H9 (cell line): ENCODE results near the gene SUSD2. TPM values are rescaled to one million over a fixed set of nuclear protein-coding genes. Genes with fewer than 3 reads are reported as not detected.

ENCODE experiments used
- DNase-seq: peaks from one replicate; pipeline ENCODE4 v3.0.0-alpha.2; 2017
- H2AFZ ChIP-seq: one replicate; pipeline ENCODE4 v1.6.1; 2013; ENCODE audit warnings: mild to moderate bottlenecking, low read length, control low read depth, moderate library complexity
- H2AK5ac ChIP-seq: 2 replicates; pipeline ENCODE4 v1.6.1; 2013; ENCODE audit warnings: low read length, control low read depth, mixed read lengths; ENCODE audit not compliant: insufficient read length
- H2BK120ac ChIP-seq: one replicate; pipeline ENCODE4 v1.6.1; 2013; ENCODE audit warnings: low read depth, mild to moderate bottlenecking, low read length, control low read depth, inconsistent platforms; ENCODE audit not compliant: poor library complexity, severe bottlenecking
- H2BK12ac ChIP-seq: 2 replicates; pipeline ENCODE4 v1.6.1; 2013; ENCODE audit warnings: low read length, control low read depth, mixed read lengths, low read depth; ENCODE audit not compliant: insufficient read length
- H2BK15ac ChIP-seq: 2 replicates; pipeline ENCODE4 v1.6.1; 2013; ENCODE audit warnings: low read depth, low read length, control low read depth
- H2BK20ac ChIP-seq: one replicate; pipeline ENCODE4 v1.6.1; 2013; ENCODE audit warnings: low read depth, mild to moderate bottlenecking, low read length, control low read depth, inconsistent platforms; ENCODE audit not compliant: poor library complexity, severe bottlenecking
- H2BK5ac ChIP-seq: 2 replicates; pipeline ENCODE4 v1.6.1; 2013; ENCODE audit warnings: low read length, control low read depth, mixed read lengths; ENCODE audit not compliant: insufficient read length
- H3K14ac ChIP-seq: 2 replicates; pipeline ENCODE4 v1.6.1; 2013; ENCODE audit warnings: low read length, control low read depth; ENCODE audit not compliant: insufficient read depth
- H3K18ac ChIP-seq: 2 replicates; pipeline ENCODE4 v1.6.1; 2013; ENCODE audit warnings: low read depth, mild to moderate bottlenecking, mixed read lengths, low read length, control low read depth; ENCODE audit not compliant: insufficient read length
- H3K23ac ChIP-seq: 2 replicates; pipeline ENCODE4 v1.6.1; 2013; ENCODE audit warnings: low read length, control low read depth, mixed read lengths, low read depth; ENCODE audit not compliant: insufficient read length
- H3K23me2 ChIP-seq: 2 replicates; pipeline ENCODE4 v1.6.1; 2013; ENCODE audit warnings: low read depth, mild to moderate bottlenecking, mixed read lengths, low read length, control low read depth; ENCODE audit not compliant: insufficient read length, poor library complexity, severe bottlenecking
- H3K27ac ChIP-seq: 2 replicates; pipeline ENCODE4 v1.5.1; 2013; ENCODE audit warnings: low read length, control low read depth, mixed read lengths, low read depth; ENCODE audit not compliant: insufficient read length
- H3K27me3 ChIP-seq: 2 replicates; pipeline ENCODE4 v1.6.1; 2013; ENCODE audit warnings: low read length, control low read depth, inconsistent platforms; ENCODE audit not compliant: insufficient read depth
- H3K4ac ChIP-seq: 2 replicates; pipeline ENCODE4 v1.6.1; 2013; ENCODE audit warnings: low read depth, mild to moderate bottlenecking, control low read depth, inconsistent platforms, low read length, moderate library complexity
- H3K4me1 ChIP-seq: 2 replicates; pipeline ENCODE4 v1.6.1; 2013; ENCODE audit warnings: low read length, control low read depth, inconsistent platforms; ENCODE audit not compliant: insufficient read depth
- H3K4me2 ChIP-seq: 2 replicates; pipeline ENCODE4 v1.6.1; 2013; ENCODE audit warnings: low read length, control low read depth, mixed read lengths; ENCODE audit not compliant: insufficient read length, insufficient read depth
- H3K56ac ChIP-seq: 2 replicates; pipeline ENCODE4 v1.6.1; 2013; ENCODE audit warnings: low read depth, mild to moderate bottlenecking, mixed read lengths, low read length, control low read depth; ENCODE audit not compliant: insufficient read length
- H3K79me1 ChIP-seq: 2 replicates; pipeline ENCODE4 v1.6.1; 2013; ENCODE audit warnings: low read depth, mild to moderate bottlenecking, moderate library complexity, low read length, control low read depth, inconsistent platforms; ENCODE audit not compliant: insufficient read depth, poor library complexity, severe bottlenecking
- H3K79me2 ChIP-seq: 2 replicates; pipeline ENCODE4 v1.6.1; 2013; ENCODE audit warnings: low read length, control low read depth, inconsistent platforms; ENCODE audit not compliant: insufficient read depth
- H3K9ac ChIP-seq: 2 replicates; pipeline ENCODE4 v1.6.1; 2013; ENCODE audit warnings: low read length, control low read depth, mixed read lengths; ENCODE audit not compliant: insufficient read length; ENCODE audit errors: extremely low read depth
- H3K9me3 ChIP-seq: one replicate; pipeline ENCODE4 v1.6.1; 2013; ENCODE audit warnings: low read depth, low read length, inconsistent platforms; ENCODE audit not compliant: control insufficient read depth
- H3T11ph ChIP-seq: one replicate; pipeline ENCODE4 v1.6.1; 2013; ENCODE audit warnings: mild to moderate bottlenecking, low read length, control low read depth, inconsistent platforms
- H4K20me1 ChIP-seq: one replicate; pipeline ENCODE4 v1.6.1; 2013; ENCODE audit not compliant: control insufficient read depth, insufficient read length, insufficient read depth
- H4K5ac ChIP-seq: 2 replicates; pipeline ENCODE4 v1.6.1; 2013; ENCODE audit warnings: low read depth, mild to moderate bottlenecking, mixed read lengths, low read length, control low read depth; ENCODE audit not compliant: insufficient read length
- H4K8ac ChIP-seq: replicated peaks from 2 replicates; pipeline ENCODE4 v1.6.1; 2013; ENCODE audit warnings: low read length, control low read depth, mixed read lengths, low read depth; ENCODE audit not compliant: insufficient read length
- H4K91ac ChIP-seq: 2 replicates; pipeline ENCODE4 v1.6.1; 2013; ENCODE audit warnings: low read depth, mild to moderate bottlenecking, moderate library complexity, mixed read lengths, low read length, control low read depth; ENCODE audit not compliant: insufficient read length
- H3K27ac Mint-ChIP-seq, 3 experiments: 2 replicates in 2 of 3; 3 replicates in 1 of 3; pipeline ENCODE4 v1.8.0; 2020 to 2021; ENCODE audit warnings: mixed read lengths in 3 of 3, mild to moderate bottlenecking in 1 of 3, moderate library complexity in 1 of 3
- H3K27me3 Mint-ChIP-seq: 2 replicates; pipeline ENCODE4 v1.8.0; 2021; ENCODE audit warnings: low read depth, mild to moderate bottlenecking, moderate library complexity, mixed read lengths
- H3K36me3 Mint-ChIP-seq, 3 experiments: 2 replicates in 2 of 3; 3 replicates in 1 of 3; pipeline ENCODE4 v1.8.0; 2020 to 2021; ENCODE audit warnings: low read depth in 3 of 3, mixed read lengths in 3 of 3; ENCODE audit not compliant: insufficient read depth in 1 of 3
- H3K4me1 Mint-ChIP-seq, 2 experiments: 2 replicates each; pipeline ENCODE4 v1.8.0; 2020; ENCODE audit warnings: mixed read lengths in 2 of 2
- H3K4me3 Mint-ChIP-seq, 2 experiments: 2 replicates in 1 of 2; 3 replicates in 1 of 2; pipeline ENCODE4 v1.8.0; 2020 to 2021; ENCODE audit warnings: mild to moderate bottlenecking in 2 of 2, mixed read lengths in 2 of 2, moderate library complexity in 1 of 2
- H3K9me3 Mint-ChIP-seq, 2 experiments: 2 replicates in 1 of 2; 3 replicates in 1 of 2; pipeline ENCODE4 v1.8.0; 2020; ENCODE audit warnings: mild to moderate bottlenecking in 2 of 2, mixed read lengths in 2 of 2, moderate library complexity in 1 of 2
- CTCF ChIP-seq: fragments of 200-600 bp; sonication (generic); conservative IDR thresholded peaks from 3 replicates; pipeline ENCODE4 v1.8.0; 2021; ENCODE audit warnings: antibody characterized with exemption, mild to moderate bottlenecking
- WGBS: extraction: QIAGEN DNeasy Blood & Tissue Kit; methylation state at CpG from one replicate; pipeline ENCODE4 v1.1.7; 2013; ENCODE audit warnings: missing lambda C conversion rate, low lambda C conversion rate, mixed read lengths; ENCODE audit not compliant: insufficient read length; ENCODE audit errors: extremely low coverage; 5-methylcytosine and 5-hydroxymethylcytosine counted together
- total RNA-seq: library from RNA; stranded (reverse); gene quantifications from 2 replicates; pipeline ENCODE4 v1.2.1, GENCODE V29; 2021

Gene SUSD2
- total RNA-seq, 1 experiment from 2014 or later = 4.2 TPM

GRCh38 chr22:24140357-24140756 lies 40.9 kb upstream of the SUSD2 start:
- no CpG with 5 or more reads among the region's 3 CpGs for WGBS

More at GRCh38 chr22:24140357-24140756, 40.9 kb upstream of the SUSD2 start:
- Histone ChIP-seq H3K4me2 (no peak overlapping the region), H2AFZ (no peak overlapping the region), H3K23me2 (no peaks in the 10 kb centered on the region), H3K18ac (no peak overlapping the region), H2BK15ac (no peak overlapping the region), H2BK5ac (no peak overlapping the region), H3K79me2 (no peaks in the 10 kb centered on the region), H3K27ac (no peak overlapping the region), H3K23ac (no peak overlapping the region), H4K20me1 (no peaks in the 10 kb centered on the region), H2AK5ac (no peak overlapping the region), H3K4ac (no peak overlapping the region), H3K9ac (no peak overlapping the region), H2BK12ac (no peak overlapping the region), H4K91ac (no peak overlapping the region), H3K4me1 (no peaks in the 10 kb centered on the region), H2BK120ac (no peak overlapping the region), H3K27me3 (no peaks in the 10 kb centered on the region), H3K56ac (no peak overlapping the region), H3K14ac (no peak overlapping the region), H2BK20ac (no peak overlapping the region), H4K8ac (no peak overlapping the region), H3T11ph (no peak overlapping the region), H4K5ac (no peak overlapping the region), H3K9me3 (no peaks in the 10 kb centered on the region), H3K79me1 (no peaks in the 10 kb centered on the region)
- H3K36me3 Mint-ChIP-seq = peaks cover 1 to 31% (median 25%) of the 10 kb centered on the region in 3 experiments; a peak in 6 of 7 replicates
- no peak for TF ChIP-seq CTCF
- no peak overlapping the region for H3K4me3 Mint-ChIP-seq
- H3K27me3 Mint-ChIP-seq = no peaks in the 10 kb centered on the region
- peaks cover 7 to 9% of the 10 kb centered on the region in 2 experiments; a peak in 2 of 4 replicates for H3K4me1 Mint-ChIP-seq
- no peak for DNase-seq
- H3K9me3 Mint-ChIP-seq = no peaks in the 10 kb centered on the region
- 0 out of 7 replicates have a peak overlapping the region, but pooled peaks of 1 of the 3 experiments have one; percentile 7 for H3K27ac Mint-ChIP-seq
